ENCODE data around the gene TRIP13.

TRIP13 gene

DNA sequence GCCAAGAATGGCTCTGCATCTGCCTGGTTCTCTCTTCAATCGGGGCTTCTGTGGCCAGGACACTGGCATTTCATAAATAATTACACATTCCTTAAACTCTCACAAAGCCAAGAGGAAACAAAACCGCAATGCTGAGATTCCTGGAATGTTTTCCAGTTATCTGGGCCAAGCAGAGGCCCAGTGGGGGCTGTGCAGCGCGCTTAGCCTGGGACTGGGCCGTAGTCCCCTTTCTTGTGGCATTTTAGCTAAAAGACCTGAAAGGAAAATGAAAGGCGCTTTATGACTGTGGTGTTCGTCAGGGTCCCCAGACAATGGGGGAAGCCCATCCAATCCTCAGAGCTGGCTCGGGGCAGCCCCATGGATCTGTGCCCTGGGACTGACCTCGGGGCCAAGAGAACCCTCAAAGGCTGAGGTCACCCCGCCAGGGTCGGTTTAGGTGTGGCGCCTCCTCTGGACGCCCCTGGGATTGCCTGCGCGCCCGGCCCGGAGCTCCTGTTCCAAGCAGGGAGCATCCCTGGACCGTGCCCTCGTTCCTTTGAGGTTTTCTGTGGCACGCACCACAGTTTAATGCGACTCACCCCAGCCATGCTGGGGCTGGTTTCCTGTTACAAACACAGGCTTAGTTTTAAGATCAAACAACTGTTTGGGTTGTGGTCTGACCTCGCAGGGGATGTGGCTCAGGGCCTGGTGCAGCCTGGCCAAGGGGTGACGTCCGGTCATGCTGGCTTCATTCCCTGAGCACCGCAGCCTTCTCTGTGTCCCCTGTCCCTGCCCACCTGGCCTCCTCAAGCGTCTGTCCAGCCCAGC, 64.5 kb downstream of the TRIP13 start:
- DNase-seq = no peak

DNA sequence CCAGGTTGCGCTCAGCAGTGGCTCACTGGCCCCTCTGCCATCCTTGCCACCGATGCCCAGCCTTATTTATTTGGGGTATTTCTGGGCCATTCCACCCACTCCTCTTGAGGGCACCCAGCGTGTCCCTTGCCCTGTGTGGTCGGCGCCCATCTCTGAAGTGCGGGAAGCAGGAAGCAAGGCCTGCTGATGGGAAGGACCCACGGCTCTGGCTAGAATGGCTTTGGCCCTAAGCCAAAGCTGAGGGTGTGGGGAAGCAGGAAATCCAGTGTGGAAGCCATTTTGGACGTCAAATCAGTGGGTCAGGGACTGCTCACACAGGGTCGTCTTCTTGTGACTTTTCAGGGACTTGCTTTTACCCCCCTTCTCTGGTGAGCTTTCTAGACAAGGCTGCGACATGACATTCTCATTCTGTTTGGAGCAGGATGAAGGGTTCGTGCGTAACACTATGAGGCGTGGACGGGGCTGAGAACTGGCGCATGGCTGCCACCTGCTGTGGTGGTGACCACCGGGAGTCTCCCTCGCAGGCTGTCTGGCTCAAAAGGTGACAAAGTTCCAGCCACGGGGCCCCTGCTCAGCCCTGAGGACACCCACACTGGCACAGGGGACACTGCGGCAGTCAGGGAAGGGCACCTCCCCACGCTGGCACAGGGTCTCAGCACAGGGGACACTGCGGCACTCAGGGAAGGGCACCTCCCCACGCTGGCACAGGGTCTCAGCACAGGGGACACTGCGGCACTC, 65.2 kb downstream of the TRIP13 start:
- no peak for DNase-seq

DNA sequence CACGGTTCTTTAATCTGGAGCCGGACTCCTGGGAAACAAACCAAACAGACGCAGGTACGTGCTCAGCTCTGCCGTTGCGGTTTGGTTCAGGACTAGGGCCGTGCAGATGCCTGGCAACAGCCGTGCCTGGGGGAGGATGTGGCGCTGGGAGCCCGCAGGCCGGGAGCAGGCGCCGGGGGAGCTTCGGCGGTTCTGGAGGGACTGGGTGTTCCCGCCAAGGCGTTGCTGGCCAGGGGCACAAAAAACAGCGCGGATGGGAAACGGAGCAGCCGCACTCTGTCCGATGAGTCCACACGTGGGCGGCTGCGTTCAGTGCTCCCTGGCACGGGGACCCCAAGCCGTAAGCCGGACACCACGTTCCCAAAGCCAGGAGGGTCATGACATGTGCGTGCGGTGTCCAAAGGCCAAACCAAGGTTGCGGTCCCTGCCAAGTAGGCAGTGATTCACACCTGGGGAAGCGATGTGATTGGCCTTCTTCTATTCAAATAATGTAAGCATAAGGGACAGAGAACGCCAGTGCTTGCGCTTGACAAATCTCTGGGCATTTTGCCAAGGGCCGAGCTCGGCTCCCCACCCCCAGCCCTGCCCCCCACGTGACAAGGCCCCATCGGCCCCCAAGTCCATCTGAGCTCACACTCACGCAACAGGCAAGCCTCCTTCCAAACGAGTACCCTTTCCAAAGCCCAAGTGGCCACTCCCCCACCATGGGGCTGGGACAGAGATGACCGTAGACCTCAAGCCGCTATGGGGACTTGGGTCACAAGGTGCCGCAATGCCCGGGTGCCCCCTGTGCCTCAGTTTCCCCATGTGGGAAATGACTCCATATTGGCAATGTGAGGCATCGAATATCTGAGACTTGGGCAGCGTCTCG, 66.3 kb downstream of the TRIP13 start:
- DNase-seq = no peak

DNA sequence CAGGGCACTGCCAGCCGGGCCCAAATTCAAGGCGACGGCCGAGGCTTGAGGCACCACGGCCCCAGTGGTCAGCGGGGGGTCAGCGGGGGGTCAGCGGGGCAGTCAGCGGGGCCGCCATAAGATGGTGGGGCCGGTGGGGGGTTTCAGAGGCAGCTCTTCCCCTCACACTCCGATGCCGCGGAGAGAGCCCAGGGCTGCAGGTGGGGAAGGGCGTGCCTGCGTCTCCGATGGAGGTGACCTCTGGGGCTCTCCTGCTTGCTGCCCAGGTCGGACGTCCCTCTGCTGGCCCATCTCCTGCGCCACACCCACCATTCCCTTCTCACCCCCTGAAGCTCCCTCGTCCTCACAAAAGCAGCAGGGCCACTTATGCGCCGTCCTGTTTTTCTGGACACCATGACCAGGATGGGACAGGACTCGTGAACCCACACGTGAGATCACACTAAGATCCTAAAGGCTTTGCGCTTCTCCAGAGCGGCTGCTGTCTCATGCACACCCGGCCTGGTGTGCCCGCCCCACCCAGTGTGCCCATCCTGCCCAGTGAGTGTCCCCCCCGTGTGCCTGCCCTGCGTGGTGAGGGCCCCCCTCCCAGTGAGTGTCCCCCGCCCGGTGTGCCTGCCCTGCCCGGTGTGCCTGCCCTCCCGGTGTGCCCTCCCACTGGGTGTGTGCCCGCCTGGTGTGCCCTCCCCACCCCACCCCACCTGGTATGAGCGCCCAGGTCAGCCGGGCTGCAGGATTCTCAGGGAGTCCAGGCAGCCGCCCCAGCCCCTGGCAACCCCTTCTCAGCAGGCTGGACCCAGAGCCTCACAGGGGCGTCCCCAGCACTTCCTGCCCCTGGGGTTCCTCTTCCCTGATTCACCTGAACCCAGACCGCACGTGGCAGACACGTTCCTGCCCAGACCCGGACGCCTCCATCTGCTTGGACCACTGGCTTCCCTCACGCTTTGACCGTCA, 67.2 kb downstream of the TRIP13 start:
- DNase-seq = no peak

DNA sequence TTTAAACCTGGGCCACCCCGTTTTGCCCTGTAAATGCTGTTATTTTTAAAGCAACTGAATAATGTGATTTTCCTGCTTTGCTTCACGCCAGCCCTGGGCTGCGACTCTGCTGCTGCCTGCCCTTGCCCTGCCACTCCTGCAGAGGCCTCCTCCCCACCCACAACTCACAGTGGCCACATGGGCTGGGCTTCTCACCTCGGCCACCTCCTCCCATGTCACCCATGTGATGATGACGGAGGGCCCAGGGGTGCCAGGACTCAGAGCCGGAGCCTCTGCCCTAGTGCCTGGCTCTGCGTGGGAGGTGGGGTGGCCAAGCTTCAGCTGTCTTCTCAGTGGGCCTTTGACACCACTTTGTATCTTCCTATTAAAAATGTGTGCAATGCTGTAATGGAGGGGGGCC, 67.9 kb downstream of the TRIP13 start:
- DNase-seq = no peak

DNA sequence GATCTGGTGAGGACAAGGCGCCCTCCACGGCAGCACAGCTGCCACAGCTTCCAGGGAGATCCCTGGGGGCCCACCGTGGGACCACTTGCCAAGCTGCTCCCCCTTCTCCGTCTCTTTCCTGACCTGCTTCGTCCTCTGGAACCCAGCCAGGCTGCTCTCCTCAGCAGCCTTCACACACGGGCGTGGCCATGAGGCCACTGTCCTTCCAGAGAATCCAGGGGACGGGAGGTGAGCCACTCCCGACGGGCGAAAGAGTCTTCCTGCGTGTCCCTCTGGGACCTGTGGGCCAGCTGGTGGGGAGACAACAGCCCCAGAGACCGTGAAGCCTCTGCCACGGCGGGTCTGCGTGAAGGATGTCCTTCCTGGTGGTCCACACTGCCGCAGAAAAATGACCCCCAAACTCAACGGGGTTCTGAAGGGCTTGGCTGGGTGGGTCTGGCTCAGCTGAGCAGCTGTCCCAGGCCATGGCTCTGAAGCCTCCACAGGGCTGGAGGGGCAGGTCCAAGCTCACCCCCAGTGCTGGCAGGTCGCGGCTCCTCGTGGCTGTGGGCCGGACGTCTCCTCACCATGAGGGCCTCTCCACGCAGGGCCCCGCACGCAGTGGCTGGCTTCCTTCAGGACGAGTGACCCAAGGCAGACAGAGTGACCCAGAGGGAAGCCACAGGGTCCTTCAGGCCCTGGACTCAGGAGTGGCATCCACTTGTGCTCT, 68.5 kb downstream of the TRIP13 start:
- no peak for DNase-seq

DNA sequence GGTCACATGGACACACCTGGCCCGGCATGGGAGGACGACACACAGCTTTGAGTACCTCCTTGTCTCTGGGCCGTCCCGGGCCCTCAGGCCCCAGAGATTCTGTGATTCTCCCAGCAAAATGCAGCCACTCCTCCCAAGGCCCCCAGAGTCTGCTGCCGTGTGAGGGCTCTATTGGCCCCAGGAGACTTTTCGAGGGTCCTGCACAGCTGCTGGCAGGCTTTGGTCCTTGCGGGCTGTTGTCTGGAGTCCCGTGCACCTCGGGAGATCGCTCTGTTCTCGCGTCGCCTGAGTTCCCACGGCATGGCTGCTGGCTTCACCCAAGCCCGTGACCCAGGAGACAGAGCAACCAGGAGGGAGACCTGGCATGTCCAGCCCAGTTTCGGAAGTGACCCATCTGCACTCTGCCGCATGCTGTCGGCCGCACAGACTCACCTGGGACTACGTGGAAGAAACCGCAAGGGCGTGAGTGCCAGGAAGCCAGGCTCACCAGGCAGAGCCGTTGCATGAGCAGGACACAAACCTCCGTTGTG, 69.1 kb downstream of the TRIP13 start:
- DNase-seq = no peak

GRCh38 chr5:962386-962785, 69.7 kb downstream of the TRIP13 start:
- DNase-seq = no peak

GRCh38 chr5:962801-963200, 70.1 kb downstream of the TRIP13 start:
- no peak for DNase-seq

- DNase-seq = no peak
Observed at GRCh38 chr5:963310-963672, 70.6 kb downstream of the TRIP13 start.

DNA sequence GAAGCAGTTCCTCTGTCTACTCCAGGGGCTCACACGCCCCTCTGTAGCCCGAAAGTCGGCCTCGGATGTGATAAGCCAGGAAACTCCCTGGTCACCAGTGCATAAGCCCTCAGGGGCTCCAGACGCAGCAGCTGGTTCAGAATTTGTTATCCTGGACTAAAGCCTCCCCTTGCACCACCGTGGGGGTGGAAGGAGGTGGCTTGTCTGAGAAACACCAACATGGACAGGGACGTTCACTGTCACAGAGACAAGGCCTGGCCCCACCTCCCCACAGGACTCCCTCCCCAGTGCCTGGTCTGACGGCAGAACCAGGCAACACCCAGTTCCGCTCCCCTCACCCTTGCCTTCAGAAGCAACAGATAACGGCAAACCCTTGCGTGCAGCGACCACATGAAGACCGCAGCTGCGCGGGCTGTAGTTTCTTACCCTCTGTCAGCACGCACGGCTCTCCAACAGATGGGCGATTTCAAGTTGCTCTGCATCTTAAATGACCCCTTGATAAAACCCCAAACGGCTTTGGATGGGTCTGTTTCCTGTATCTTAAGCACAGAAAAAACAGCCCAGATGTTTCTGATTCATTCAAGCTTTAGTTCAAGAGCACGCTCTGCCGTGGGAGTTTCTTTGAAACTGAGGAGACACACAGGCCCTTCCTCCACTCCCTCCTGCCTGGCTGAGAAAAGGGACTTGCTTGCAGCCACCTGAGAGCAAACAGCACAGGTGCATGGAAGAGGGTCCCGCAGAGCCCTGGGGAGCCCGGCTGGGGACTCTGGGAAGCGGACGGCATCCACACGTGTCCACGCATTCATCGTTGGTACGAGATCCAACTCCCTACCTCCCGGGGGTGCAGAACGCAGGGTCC, 71.2 kb downstream of the TRIP13 start:
- DNase-seq = no peak

GRCh38 chr5:964821-965220, 72.1 kb downstream of the TRIP13 start:
- DNase-seq = no peak

DNA sequence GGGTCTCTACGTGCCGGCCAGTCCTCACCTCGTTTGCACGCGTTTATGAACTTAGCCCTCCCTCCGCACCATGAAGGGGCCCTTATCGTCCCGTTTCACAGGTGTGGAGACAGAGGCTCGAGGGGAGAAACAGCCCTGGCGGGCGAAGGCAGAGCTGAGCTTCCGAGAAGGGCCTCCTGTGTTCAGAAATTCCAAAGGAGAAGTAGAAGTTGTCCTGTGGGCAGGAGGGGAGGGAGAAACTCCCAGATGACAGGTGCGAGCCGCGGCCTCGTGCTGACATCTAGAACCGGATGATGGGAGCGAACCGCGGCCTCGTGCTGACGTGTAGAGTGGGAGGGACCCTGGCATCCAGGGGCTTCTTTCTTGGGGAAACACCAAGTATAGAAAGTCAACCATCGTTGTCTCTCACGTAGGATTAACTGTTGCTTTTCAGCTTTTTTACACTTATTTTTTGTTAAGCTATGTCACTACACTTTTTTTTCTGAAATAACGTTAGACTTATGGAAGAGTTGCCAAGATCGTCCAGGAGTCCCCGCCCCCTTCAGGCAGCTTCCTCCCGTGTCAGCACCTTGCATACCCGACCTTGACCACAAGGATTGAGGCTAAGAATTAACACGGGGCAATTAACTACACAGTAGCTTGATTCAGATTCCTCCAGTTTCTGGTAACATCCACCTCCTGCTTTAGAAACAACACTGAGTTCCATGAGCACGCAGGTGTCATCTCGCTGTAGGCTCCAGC, 73.1 kb downstream of the TRIP13 start:
- no peak for DNase-seq

DNA sequence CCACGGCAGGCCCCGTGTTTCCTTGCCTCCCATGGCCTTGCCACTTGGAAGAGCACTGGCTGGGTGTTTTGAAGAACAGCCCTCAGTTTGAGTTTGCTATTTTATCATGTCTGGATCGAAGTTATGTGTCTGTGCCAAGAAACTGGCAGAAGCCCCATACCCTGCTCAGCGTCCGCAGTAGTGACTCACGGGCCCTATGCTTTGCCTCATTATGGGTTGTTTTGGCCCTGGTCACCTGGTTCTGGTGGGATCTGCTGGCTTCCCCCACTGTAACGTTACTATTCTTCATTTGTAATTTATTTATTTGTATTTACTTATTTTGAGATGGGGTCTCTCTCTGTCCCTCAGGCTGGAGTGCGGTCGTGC, 73.6 kb downstream of the TRIP13 start:
- no peak for DNase-seq

DNA sequence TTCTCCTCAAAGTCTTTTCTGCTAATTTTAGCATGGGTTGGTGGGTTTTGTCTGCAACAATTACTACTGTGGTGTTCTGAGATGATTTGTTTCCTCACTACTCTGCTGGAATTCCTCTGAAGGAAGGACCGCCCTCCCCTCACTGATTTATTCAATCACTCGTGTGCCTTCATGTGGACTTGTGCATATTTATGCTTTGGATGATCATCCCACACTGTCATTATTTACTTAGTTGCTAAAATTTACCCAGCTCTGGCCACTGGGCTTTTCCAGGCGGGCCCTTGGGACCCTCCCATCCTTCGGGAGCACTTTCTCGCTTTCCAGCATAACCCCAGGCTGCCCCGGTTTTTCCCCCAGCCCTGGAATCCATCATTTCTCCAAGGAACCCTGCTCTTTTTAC, 74.3 kb downstream of the TRIP13 start:
- DNase-seq = no peak
